H1 (cell line): Measurements from ENCODE around the gene PROCR. TPM values are rescaled to one million over a fixed set of nuclear protein-coding genes. Genes with fewer than 3 reads are reported as not detected.

Experiments
- CTCF ChIA-PET: fragments of 300-600 bp; sonication (Branson Sonifier 250); formaldehyde crosslinking; loops from one replicate; lab custom pipeline; 2021; ENCODE audit not compliant: partially characterized antibody; lab: Charles Lee
- POLR2A ChIA-PET: fragments of 300-600 bp; sonication (Branson Sonifier 250); formaldehyde crosslinking; loops from one replicate; lab custom pipeline; 2021; ENCODE audit warnings: inconsistent platforms; ENCODE audit not compliant: partially characterized antibody; lab: Charles Lee
- DNase-seq, 2 experiments: peaks; one replicate each; pipeline versions ENCODE4 v3.0.0 to v3.0.0-alpha.2; 2010 to 2022; ENCODE audit warnings: low spot score in 2 of 2, low read depth in 1 of 2, mixed read lengths in 1 of 2
- FAIRE-seq: peaks from 2 replicates; lab custom pipeline; 2011; peaks lifted over from hg19 to GRCh38; lab: Jason Lieb, UNC
- H2AFZ ChIP-seq: 2 replicates; pipeline ENCODE4 v1.8.1; 2012; ENCODE audit warnings: low read length, inconsistent platforms
- H2AK5ac ChIP-seq: 2 replicates; pipeline ENCODE4 v1.6.1; 2013; ENCODE audit warnings: low read depth, low read length
- H2BK120ac ChIP-seq: replicated peaks from 2 replicates; pipeline ENCODE3; 2013; ENCODE audit warnings: low read depth, low read length, inconsistent platforms
- H2BK12ac ChIP-seq: 2 replicates; pipeline ENCODE4 v1.6.1; 2013; ENCODE audit warnings: low read depth, low read length
- H2BK15ac ChIP-seq: 2 replicates; pipeline ENCODE4 v1.6.1; 2013; ENCODE audit warnings: low read length
- H2BK20ac ChIP-seq: 2 replicates; pipeline ENCODE4 v1.6.1; 2013; ENCODE audit warnings: low read length
- H2BK5ac ChIP-seq: 2 replicates; pipeline ENCODE4 v1.6.1; 2013; ENCODE audit warnings: low read depth, low read length
- H3K14ac ChIP-seq: 2 replicates; pipeline ENCODE4 v1.6.1; 2013; ENCODE audit warnings: inconsistent platforms; ENCODE audit not compliant: insufficient read length
- H3K18ac ChIP-seq: 2 replicates; pipeline ENCODE4 v1.6.1; 2013; ENCODE audit warnings: low read length; ENCODE audit errors: extremely low read depth
- H3K23ac ChIP-seq: 2 replicates; pipeline ENCODE4 v1.6.1; 2013; ENCODE audit warnings: inconsistent platforms; ENCODE audit not compliant: insufficient read length
- H3K23me2 ChIP-seq: 2 replicates; pipeline ENCODE4 v1.6.1; 2013; ENCODE audit warnings: low read depth, low read length
- H3K27ac ChIP-seq: 2 replicates; pipeline ENCODE4 v1.6.1; 2011; ENCODE audit warnings: low read depth, low read length, inconsistent platforms
- H3K27me3 ChIP-seq, 4 experiments: replicated peaks in 1 of 4; 1 replicate in 1 of 4; 2 replicates in 3 of 4; pipeline versions ENCODE4 v1.6.1 to v1.8.1; 2011 to 2013; ENCODE audit warnings: low read length in 3 of 4, mild to moderate bottlenecking in 3 of 4, inconsistent platforms in 2 of 4, mixed read lengths in 2 of 4, moderate library complexity in 1 of 4; ENCODE audit not compliant: control insufficient read depth in 3 of 4, insufficient read depth in 3 of 4; ENCODE audit errors: extremely low read depth in 1 of 4
- H3K36me3 ChIP-seq, 4 experiments: 2 replicates each; pipeline versions ENCODE4 v1.6.1 to v1.8.1; 2011 to 2013; ENCODE audit warnings: mild to moderate bottlenecking in 4 of 4, low read length in 3 of 4, moderate library complexity in 2 of 4, control low read depth in 1 of 4, inconsistent platforms in 1 of 4; ENCODE audit not compliant: insufficient read depth in 4 of 4, control insufficient read depth in 2 of 4
- H3K4ac ChIP-seq: replicated peaks from 2 replicates; pipeline ENCODE3; 2013; ENCODE audit warnings: low read length, low read depth, mixed read lengths, inconsistent platforms; ENCODE audit not compliant: insufficient read length
- H3K4me1 ChIP-seq, 4 experiments: replicated peaks in 1 of 4; 1 replicate in 1 of 4; 2 replicates in 3 of 4; pipeline versions ENCODE4 v1.6.1 to v1.8.1; 2011 to 2013; ENCODE audit warnings: low read length in 3 of 4, inconsistent platforms in 2 of 4, mixed read lengths in 1 of 4; ENCODE audit not compliant: insufficient read depth in 4 of 4, control insufficient read depth in 3 of 4
- H3K4me2 ChIP-seq, 2 experiments: 2 replicates each; pipeline versions ENCODE4 v1.6.1 to v1.8.1; 2011 to 2013; ENCODE audit warnings: low read depth in 2 of 2, low read length in 2 of 2, control low read depth in 1 of 2, inconsistent platforms in 1 of 2, mild to moderate bottlenecking in 1 of 2; ENCODE audit not compliant: insufficient read depth in 1 of 2
- H3K4me3 ChIP-seq, 4 experiments: fragments of 200-600, 300-600 bp in 1 of 4; sonication (generic), shearing (Covaris generic), sonication (Bioruptor Twin) in 1 of 4; 2 replicates each; pipeline versions ENCODE4 v1.5.1 to v1.8.1; 2011 to 2016; ENCODE audit warnings: low read length in 4 of 4, low read depth in 3 of 4, control low read depth in 2 of 4, inconsistent platforms in 2 of 4, mild to moderate bottlenecking in 2 of 4, mixed read lengths in 1 of 4, moderate library complexity in 1 of 4; ENCODE audit not compliant: insufficient read depth in 2 of 4; ENCODE audit errors: extremely low read depth in 1 of 4
- H3K56ac ChIP-seq: replicated peaks from 2 replicates; pipeline ENCODE3; 2013; ENCODE audit warnings: low read depth, mild to moderate bottlenecking, mixed read lengths, low read length, inconsistent platforms; ENCODE audit not compliant: insufficient read length
- H3K79me1 ChIP-seq: 2 replicates; pipeline ENCODE4 v1.6.1; 2013; ENCODE audit warnings: low read depth, low read length, control low read depth
- H3K79me2 ChIP-seq, 2 experiments: 2 replicates each; pipeline versions ENCODE4 v1.6.1 to v1.8.1; 2012 to 2013; ENCODE audit warnings: low read length in 2 of 2, mild to moderate bottlenecking in 2 of 2, inconsistent platforms in 1 of 2; ENCODE audit not compliant: insufficient read depth in 2 of 2, control insufficient read depth in 1 of 2
- H3K9ac ChIP-seq, 4 experiments: replicated peaks in 1 of 4; 1 replicate in 1 of 4; 2 replicates in 3 of 4; pipeline versions ENCODE4 v1.6.1 to v1.8.1; 2011 to 2013; ENCODE audit warnings: low read depth in 3 of 4, low read length in 3 of 4, control low read depth in 2 of 4, mild to moderate bottlenecking in 2 of 4, moderate library complexity in 2 of 4, inconsistent platforms in 1 of 4; ENCODE audit errors: extremely low read depth in 1 of 4
- H3K9me3 ChIP-seq, 2 experiments: 2 replicates each; pipeline versions ENCODE4 v1.6.1 to v1.8.1; 2012 to 2013; ENCODE audit warnings: mild to moderate bottlenecking in 2 of 2, moderate library complexity in 2 of 2, control low read depth in 1 of 2, inconsistent platforms in 1 of 2, low read depth in 1 of 2, low read length in 1 of 2, mixed read lengths in 1 of 2; ENCODE audit not compliant: insufficient read depth in 2 of 2
- H4K20me1 ChIP-seq, 2 experiments: replicated peaks in 1 of 2; 2 replicates each; pipeline versions ENCODE3 to v1.8.1; 2011 to 2013; ENCODE audit warnings: inconsistent platforms in 2 of 2, low read length in 2 of 2, mild to moderate bottlenecking in 1 of 2; ENCODE audit not compliant: insufficient read depth in 2 of 2, control insufficient read depth in 1 of 2
- H4K5ac ChIP-seq: 2 replicates; pipeline ENCODE4 v1.6.1; 2013; ENCODE audit warnings: low read length, low read depth, mixed read lengths, inconsistent platforms; ENCODE audit not compliant: insufficient read length
- H4K8ac ChIP-seq: 2 replicates; pipeline ENCODE4 v1.8.0; 2013; ENCODE audit warnings: mild to moderate bottlenecking, moderate library complexity, low read length, inconsistent platforms; ENCODE audit not compliant: insufficient read depth; ENCODE audit errors: extremely low read depth
- H4K91ac ChIP-seq: replicated peaks from 2 replicates; pipeline ENCODE3; 2013; ENCODE audit warnings: low read length, mixed read lengths, inconsistent platforms; ENCODE audit not compliant: insufficient read length
- JUND ChIP-seq: IDR thresholded peaks from 2 replicates; pipeline ENCODE4 v1.6.1; 2011; ENCODE audit warnings: mild to moderate bottlenecking, improper control_type of control experiment, low read length
- RAD21 ChIP-seq, 2 experiments: IDR thresholded peaks in 1 of 2; conservative IDR thresholded peaks in 1 of 2; 2 replicates each; pipeline ENCODE4 v1.6.1; 2011; ENCODE audit warnings: low read depth in 2 of 2, low read length in 2 of 2, improper control_type of control experiment in 1 of 2, inconsistent platforms in 1 of 2, mild to moderate bottlenecking in 1 of 2, moderate library complexity in 1 of 2
- WGBS, 2 experiments: shearing (Covaris generic) in 1 of 2; methylation state at CpG; one replicate each; pipeline versions ENCODE4 v1.1.6 to v1.1.7; 2013 to 2015; ENCODE audit warnings: low lambda C conversion rate in 2 of 2, mixed read lengths in 2 of 2, inconsistent platforms in 1 of 2, low coverage in 1 of 2, missing lambda C conversion rate in 1 of 2; ENCODE audit not compliant: insufficient replicate concordance in 2 of 2, insufficient coverage in 1 of 2, insufficient read length in 1 of 2; ENCODE audit errors: extremely low coverage in 1 of 2, missing lambda C conversion rate in 1 of 2; 5-methylcytosine and 5-hydroxymethylcytosine counted together
- polyA plus RNA-seq, 7 experiments: library from polyadenylated mRNA; depleted of rRNA in 3 of 7; stranded (reverse) in 5 of 7; unstranded in 2 of 7; fragments of >200 nt in 5 of 7; fragments of 200-250 nt in 2 of 7; gene quantifications; 1 replicate in 5 of 7; 2 replicates in 1 of 7; 4 replicates in 1 of 7; pipeline versions ENCODE4 v1.2.1 to v1.2.3, GENCODE V29; 2011 to 2013; ENCODE audit warnings: missing spikeins in 2 of 7, mixed read lengths in 2 of 7
- total RNA-seq: library from RNA; stranded (reverse); fragmentation: NEBNext Ultra II Directional; extraction: Animal tissue kit (Norgen Biotek cat#: 25700); gene quantifications from 2 replicates; pipeline ENCODE4 v1.2.1, GENCODE V29; 2021

Gene PROCR
- total and polyA plus RNA-seq, 2 of the 8 experiments (the other 6 are each of a cell fraction or from before 2014, with no cell fraction given) = 21.3 to 42.9 TPM

- no peak overlapping the region for H3K18ac ChIP-seq
- no peak for TF ChIP-seq JUND
- no peak for TF ChIP-seq RAD21 (IDR thresholded peaks at IDR 0.05 in 1 of 2, conservative IDR thresholded peaks at IDR 0.05 in 1 of 2; ENCODE audit: low read depth in 2 of 2, low read length in 2 of 2)
- TF ChIP-seq, all 59 proteins: peak for 0
- H3K9ac ChIP-seq = no peak overlapping the region
- H3K23ac ChIP-seq = no peak overlapping the region
- whole genome bisulfite sequencing, 2 experiments = 91% methylated on average over 6 of the region's 6 CpGs; no CpG with 5 or more reads in 1 of the 2 experiments
- no peak overlapping the region for H3K4ac ChIP-seq
- no peak overlapping the region for H2BK120ac ChIP-seq
- no peak overlapping the region for H3K4me2 ChIP-seq
- no peak overlapping the region for H4K91ac ChIP-seq
- DNase-seq (no peak), FAIRE-seq (no peak)
- no peaks in the 10 kb centered on the region for H3K27me3 ChIP-seq
- H2AFZ ChIP-seq = no peak overlapping the region
- no peak overlapping the region for H2BK20ac ChIP-seq
- no peak overlapping the region for H2BK12ac ChIP-seq
- H4K5ac ChIP-seq = no peak overlapping the region
- no peak overlapping the region for H2AK5ac ChIP-seq
- no peak overlapping the region for H3K27ac ChIP-seq
- CTCF ChIA-PET = interaction anchor here (0.6 kb wide), 1 partner anchor 1149 kb away, joined by 3 read pairs; no protein-coding TSS in a partner anchor
- no peak overlapping the region for H2BK15ac ChIP-seq
- no peak overlapping the region for H2BK5ac ChIP-seq
- H3K14ac ChIP-seq = no peak overlapping the region
- H3K23me2 ChIP-seq = no peaks in the 10 kb centered on the region
- no peaks in the 10 kb centered on the region for H4K20me1 ChIP-seq
- H3K4me3 ChIP-seq = no peak overlapping the region
- no peaks in the 10 kb centered on the region for H3K79me1 ChIP-seq
- POLR2A ChIA-PET = no interaction called here
- no peaks in the 10 kb centered on the region for H3K79me2 ChIP-seq
- no peaks in the 10 kb centered on the region for H3K4me1 ChIP-seq
- H3K9me3 ChIP-seq = peaks cover 0 to 4% of the 10 kb centered on the region in 2 experiments; a peak in 1 of 4 replicates
- H4K8ac ChIP-seq = no peak overlapping the region
- no peaks in the 10 kb centered on the region for H3K36me3 ChIP-seq
- no peak overlapping the region for H3K56ac ChIP-seq
Measured at GRCh38 chr20:35156978-35157377, 14.9 kb upstream of the PROCR start.
